Fibroblast of skin of abdomen (primary cell): ENCODE results near the gene PRKCE.
"Not testable (repeated sequence)": the region's sequence is repeated elsewhere in the genome, so short reads cannot be mapped to it uniquely, and the experiment has no call there.

Source experiments
- DNase-seq: peaks from one replicate; pipeline ENCODE4 v3.0.0-alpha.2; 2013

PRKCE gene

GRCh38 chr2:45669032-45669486 lies 17.6 kb downstream of the PRKCE start:
- DNase-seq, result peak; percentile 35

- DNase-seq, result no peak
Measured at GRCh38 chr2:45670646-45671045, 19.2 kb downstream of the PRKCE start.

GRCh38 chr2:45672138-45672537 lies 20.7 kb downstream of the PRKCE start:
- DNase-seq, result no peak

GRCh38 chr2:45674035-45674816 lies 22.8 kb downstream of the PRKCE start:
- peak; percentile 78 for DNase-seq

GRCh38 chr2:45675263-45675812 lies 23.9 kb downstream of the PRKCE start:
- peak; percentile 50 for DNase-seq

- DNase-seq, result no peak
Measured at GRCh38 chr2:45676088-45676487, 24.6 kb downstream of the PRKCE start.

- no peak for DNase-seq
Measured at GRCh38 chr2:45678791-45679348, 27.4 kb downstream of the PRKCE start.

GRCh38 chr2:45680351-45680967 lies 29.0 kb downstream of the PRKCE start:
- no peak for DNase-seq

- peak; percentile 80 for DNase-seq
Measured at GRCh38 chr2:45681675-45682074, 30.2 kb downstream of the PRKCE start.

- DNase-seq, result no peak
Measured at GRCh38 chr2:45683292-45683691, 31.8 kb downstream of the PRKCE start.

GRCh38 chr2:45684756-45685155 lies 33.3 kb downstream of the PRKCE start:
- DNase-seq, result no peak

- DNase-seq, result no peak
Measured at GRCh38 chr2:45685260-45685659, 33.8 kb downstream of the PRKCE start.

GRCh38 chr2:45687964-45688363 lies 36.5 kb downstream of the PRKCE start:
- no peak for DNase-seq

GRCh38 chr2:45688479-45689298 lies 37.2 kb downstream of the PRKCE start:
- DNase-seq, result peak; percentile 38

GRCh38 chr2:45690231-45690630 lies 38.8 kb downstream of the PRKCE start:
- DNase-seq, result no peak

- DNase-seq, result no peak
Measured at GRCh38 chr2:45691171-45691999, 39.9 kb downstream of the PRKCE start.

- DNase-seq, result no peak
Measured at GRCh38 chr2:45692566-45692965, 41.1 kb downstream of the PRKCE start.

GRCh38 chr2:45695480-45696007 lies 44.1 kb downstream of the PRKCE start:
- not testable (repeated sequence) for DNase-seq

- no peak for DNase-seq
Measured at GRCh38 chr2:45696708-45697107, 45.2 kb downstream of the PRKCE start.

GRCh38 chr2:45697190-45697589 lies 45.7 kb downstream of the PRKCE start:
- no peak for DNase-seq

- no peak for DNase-seq
Measured at GRCh38 chr2:45698554-45698953, 47.1 kb downstream of the PRKCE start.
